Measurements from ENCODE around the gene BCAP31. TPM values are rescaled to one million over a fixed set of nuclear protein-coding genes. Genes with fewer than 3 reads are reported as not detected.

BCAP31 gene
- total and polyA plus RNA-seq, 2 of the 13 experiments (the other 11 are each of a cell fraction or from before 2014, with no cell fraction given): 139 to 178 TPM

DNA sequence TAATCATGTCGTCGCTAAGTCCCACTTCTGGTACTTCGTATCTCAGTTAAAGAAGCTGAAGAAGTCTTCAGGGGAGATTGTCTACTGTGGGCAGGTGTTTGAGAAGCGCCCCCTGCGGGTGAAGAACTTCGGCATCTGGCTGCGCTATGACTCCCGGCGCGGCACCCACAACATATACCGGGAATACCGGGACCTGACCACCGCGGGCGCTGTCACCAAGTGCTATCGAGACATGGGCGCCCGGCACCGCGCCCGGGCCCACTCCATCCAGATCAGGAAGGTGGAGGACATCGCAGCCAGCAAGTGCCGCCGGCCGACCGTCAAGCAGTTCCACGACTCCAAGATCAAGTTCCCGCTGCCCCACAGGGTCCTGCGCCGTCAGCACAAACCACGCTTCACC is 61.9 kb downstream of the BCAP31 start (continued):
- TF ChIP-seq, protein P1, sequence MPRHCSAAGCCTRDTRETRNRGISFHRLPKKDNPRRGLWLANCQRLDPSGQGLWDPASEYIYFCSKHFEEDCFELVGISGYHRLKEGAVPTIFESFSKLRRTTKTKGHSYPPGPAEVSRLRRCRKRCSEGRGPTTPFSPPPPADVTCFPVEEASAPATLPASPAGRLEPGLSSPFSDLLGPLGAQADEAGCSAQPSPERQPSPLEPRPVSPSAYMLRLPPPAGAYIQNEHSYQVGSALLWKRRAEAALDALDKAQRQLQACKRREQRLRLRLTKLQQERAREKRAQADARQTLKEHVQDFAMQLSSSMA (CRISPR knock-in tag; IDR thresholded peaks at IDR 0.05): no peak
- TF ChIP-seq, protein P2, sequence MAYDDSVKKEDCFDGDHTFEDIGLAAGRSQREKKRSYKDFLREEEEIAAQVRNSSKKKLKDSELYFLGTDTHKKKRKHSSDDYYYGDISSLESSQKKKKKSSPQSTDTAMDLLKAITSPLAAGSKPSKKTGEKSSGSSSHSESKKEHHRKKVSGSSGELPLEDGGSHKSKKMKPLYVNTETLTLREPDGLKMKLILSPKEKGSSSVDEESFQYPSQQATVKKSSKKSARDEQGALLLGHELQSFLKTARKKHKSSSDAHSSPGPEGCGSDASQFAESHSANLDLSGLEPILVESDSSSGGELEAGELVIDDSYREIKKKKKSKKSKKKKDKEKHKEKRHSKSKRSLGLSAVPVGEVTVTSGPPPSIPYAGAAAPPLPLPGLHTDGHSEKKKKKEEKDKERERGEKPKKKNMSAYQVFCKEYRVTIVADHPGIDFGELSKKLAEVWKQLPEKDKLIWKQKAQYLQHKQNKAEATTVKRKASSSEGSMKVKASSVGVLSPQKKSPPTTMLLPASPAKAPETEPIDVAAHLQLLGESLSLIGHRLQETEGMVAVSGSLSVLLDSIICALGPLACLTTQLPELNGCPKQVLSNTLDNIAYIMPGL (CRISPR knock-in tag; IDR thresholded peaks at IDR 0.05; ENCODE audit: borderline replicate concordance in 1 of 2, low read depth in 1 of 2): 0 out of 4 replicates have a peak, but pooled peaks of 1 of the 2 experiments have one; percentile 36
- TF ChIP-seq ZNF343 (CRISPR knock-in tag; IDR thresholded peaks at IDR 0.05) (no peak), ZNF317 (CRISPR knock-in tag; IDR thresholded peaks at IDR 0.05) (no peak), HHEX (CRISPR knock-in tag; IDR thresholded peaks at IDR 0.05) (no peak), HDAC6 (IDR thresholded peaks at IDR 0.05; ENCODE audit: low read depth, low read length) (no peak), SMARCE1 (IDR thresholded peaks at IDR 0.05; ENCODE audit: borderline replicate concordance) (no peak), RBM22 (optimal IDR thresholded peaks at IDR 0.05; ENCODE audit: low read length) (no peak), HOXA7 (CRISPR knock-in tag; IDR thresholded peaks at IDR 0.05) (no peak), CCDC6 (CRISPR knock-in tag; IDR thresholded peaks at IDR 0.05) (no peak), THYN1 (CRISPR knock-in tag; IDR thresholded peaks at IDR 0.05; ENCODE audit: borderline replicate concordance, low read depth) (no peak), KLF6 (CRISPR knock-in tag; IDR thresholded peaks at IDR 0.05) (no peak), TAF15 (IDR thresholded peaks at IDR 0.05; ENCODE audit: low read depth, low read length, poor library complexity, severe bottlenecking) (no peak)
- TF ChIP-seq, protein P3, sequence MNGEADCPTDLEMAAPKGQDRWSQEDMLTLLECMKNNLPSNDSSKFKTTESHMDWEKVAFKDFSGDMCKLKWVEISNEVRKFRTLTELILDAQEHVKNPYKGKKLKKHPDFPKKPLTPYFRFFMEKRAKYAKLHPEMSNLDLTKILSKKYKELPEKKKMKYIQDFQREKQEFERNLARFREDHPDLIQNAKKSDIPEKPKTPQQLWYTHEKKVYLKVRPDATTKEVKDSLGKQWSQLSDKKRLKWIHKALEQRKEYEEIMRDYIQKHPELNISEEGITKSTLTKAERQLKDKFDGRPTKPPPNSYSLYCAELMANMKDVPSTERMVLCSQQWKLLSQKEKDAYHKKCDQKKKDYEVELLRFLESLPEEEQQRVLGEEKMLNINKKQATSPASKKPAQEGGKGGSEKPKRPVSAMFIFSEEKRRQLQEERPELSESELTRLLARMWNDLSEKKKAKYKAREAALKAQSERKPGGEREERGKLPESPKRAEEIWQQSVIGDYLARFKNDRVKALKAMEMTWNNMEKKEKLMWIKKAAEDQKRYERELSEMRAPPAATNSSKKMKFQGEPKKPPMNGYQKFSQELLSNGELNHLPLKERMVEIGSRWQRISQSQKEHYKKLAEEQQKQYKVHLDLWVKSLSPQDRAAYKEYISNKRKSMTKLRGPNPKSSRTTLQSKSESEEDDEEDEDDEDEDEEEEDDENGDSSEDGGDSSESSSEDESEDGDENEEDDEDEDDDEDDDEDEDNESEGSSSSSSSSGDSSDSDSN (CRISPR knock-in tag; IDR thresholded peaks at IDR 0.05): peak; percentile 47; the same call in 1 of the 2 replicates
- TF ChIP-seq, protein P4, sequence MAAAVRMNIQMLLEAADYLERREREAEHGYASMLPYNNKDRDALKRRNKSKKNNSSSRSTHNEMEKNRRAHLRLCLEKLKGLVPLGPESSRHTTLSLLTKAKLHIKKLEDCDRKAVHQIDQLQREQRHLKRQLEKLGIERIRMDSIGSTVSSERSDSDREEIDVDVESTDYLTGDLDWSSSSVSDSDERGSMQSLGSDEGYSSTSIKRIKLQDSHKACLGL (CRISPR knock-in tag; IDR thresholded peaks at IDR 0.05): no peak
- TF ChIP-seq, protein P5, sequence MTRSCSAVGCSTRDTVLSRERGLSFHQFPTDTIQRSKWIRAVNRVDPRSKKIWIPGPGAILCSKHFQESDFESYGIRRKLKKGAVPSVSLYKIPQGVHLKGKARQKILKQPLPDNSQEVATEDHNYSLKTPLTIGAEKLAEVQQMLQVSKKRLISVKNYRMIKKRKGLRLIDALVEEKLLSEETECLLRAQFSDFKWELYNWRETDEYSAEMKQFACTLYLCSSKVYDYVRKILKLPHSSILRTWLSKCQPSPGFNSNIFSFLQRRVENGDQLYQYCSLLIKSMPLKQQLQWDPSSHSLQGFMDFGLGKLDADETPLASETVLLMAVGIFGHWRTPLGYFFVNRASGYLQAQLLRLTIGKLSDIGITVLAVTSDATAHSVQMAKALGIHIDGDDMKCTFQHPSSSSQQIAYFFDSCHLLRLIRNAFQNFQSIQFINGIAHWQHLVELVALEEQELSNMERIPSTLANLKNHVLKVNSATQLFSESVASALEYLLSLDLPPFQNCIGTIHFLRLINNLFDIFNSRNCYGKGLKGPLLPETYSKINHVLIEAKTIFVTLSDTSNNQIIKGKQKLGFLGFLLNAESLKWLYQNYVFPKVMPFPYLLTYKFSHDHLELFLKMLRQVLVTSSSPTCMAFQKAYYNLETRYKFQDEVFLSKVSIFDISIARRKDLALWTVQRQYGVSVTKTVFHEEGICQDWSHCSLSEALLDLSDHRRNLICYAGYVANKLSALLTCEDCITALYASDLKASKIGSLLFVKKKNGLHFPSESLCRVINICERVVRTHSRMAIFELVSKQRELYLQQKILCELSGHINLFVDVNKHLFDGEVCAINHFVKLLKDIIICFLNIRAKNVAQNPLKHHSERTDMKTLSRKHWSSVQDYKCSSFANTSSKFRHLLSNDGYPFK (CRISPR knock-in tag; IDR thresholded peaks at IDR 0.05; ENCODE audit: borderline replicate concordance): no peak
- TF ChIP-seq, protein P6, sequence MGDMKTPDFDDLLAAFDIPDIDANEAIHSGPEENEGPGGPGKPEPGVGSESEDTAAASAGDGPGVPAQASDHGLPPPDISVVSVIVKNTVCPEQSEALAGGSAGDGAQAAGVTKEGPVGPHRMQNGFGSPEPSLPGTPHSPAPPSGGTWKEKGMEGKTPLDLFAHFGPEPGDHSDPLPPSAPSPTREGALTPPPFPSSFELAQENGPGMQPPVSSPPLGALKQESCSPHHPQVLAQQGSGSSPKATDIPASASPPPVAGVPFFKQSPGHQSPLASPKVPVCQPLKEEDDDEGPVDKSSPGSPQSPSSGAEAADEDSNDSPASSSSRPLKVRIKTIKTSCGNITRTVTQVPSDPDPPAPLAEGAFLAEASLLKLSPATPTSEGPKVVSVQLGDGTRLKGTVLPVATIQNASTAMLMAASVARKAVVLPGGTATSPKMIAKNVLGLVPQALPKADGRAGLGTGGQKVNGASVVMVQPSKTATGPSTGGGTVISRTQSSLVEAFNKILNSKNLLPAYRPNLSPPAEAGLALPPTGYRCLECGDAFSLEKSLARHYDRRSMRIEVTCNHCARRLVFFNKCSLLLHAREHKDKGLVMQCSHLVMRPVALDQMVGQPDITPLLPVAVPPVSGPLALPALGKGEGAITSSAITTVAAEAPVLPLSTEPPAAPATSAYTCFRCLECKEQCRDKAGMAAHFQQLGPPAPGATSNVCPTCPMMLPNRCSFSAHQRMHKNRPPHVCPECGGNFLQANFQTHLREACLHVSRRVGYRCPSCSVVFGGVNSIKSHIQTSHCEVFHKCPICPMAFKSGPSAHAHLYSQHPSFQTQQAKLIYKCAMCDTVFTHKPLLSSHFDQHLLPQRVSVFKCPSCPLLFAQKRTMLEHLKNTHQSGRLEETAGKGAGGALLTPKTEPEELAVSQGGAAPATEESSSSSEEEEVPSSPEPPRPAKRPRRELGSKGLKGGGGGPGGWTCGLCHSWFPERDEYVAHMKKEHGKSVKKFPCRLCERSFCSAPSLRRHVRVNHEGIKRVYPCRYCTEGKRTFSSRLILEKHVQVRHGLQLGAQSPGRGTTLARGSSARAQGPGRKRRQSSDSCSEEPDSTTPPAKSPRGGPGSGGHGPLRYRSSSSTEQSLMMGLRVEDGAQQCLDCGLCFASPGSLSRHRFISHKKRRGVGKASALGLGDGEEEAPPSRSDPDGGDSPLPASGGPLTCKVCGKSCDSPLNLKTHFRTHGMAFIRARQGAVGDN (CRISPR knock-in tag; IDR thresholded peaks at IDR 0.05): peak; percentile 55

Data from HepG2 (cell line).